SK-N-SH treated with all-trans-retinoic acid at 6 μM for 48 hours (cell line): Measurements from ENCODE around the gene RFX4.

ENCODE experiments used
- ATAC-seq: fragments of 200-7000 bp; cut with Tn5 transposase; 3 replicates; pipeline ENCODE4 v1.9.1; 2020; ENCODE audit warnings: mild to moderate bottlenecking, moderate library complexity
- ARNTL ChIP-seq: fragments of 450-650 bp; formaldehyde crosslinking; IDR thresholded peaks from 2 replicates; pipeline ENCODE4 v1.5.0; 2020; ENCODE audit warnings: low read depth, mild to moderate bottlenecking, moderate library complexity, borderline replicate concordance
- ESRRG ChIP-seq: fragments of 250-450 bp; sonication (Bioruptor Pico); IDR thresholded peaks from 2 replicates; pipeline ENCODE4 v1.6.1; 2021; ENCODE audit warnings: mild to moderate bottlenecking
- ISL1 ChIP-seq: fragments of 250-450 bp; sonication (Bioruptor Pico); IDR thresholded peaks from 2 replicates; pipeline ENCODE4 v2.1.2; 2022; ENCODE audit warnings: mild to moderate bottlenecking, moderate library complexity
- OSR1 ChIP-seq: fragments of 250-450 bp; sonication (Bioruptor Pico); IDR thresholded peaks from 2 replicates; pipeline ENCODE4 v1.8.0; 2022; ENCODE audit warnings: moderate library complexity, mild to moderate bottlenecking, inconsistent platforms
- PPARA ChIP-seq: fragments of 250-450 bp; sonication (Bioruptor Pico); IDR thresholded peaks from 2 replicates; pipeline ENCODE4 v1.5.0; 2020; ENCODE audit warnings: mild to moderate bottlenecking, borderline replicate concordance
- SNAI2 ChIP-seq: fragments of 250-450 bp; sonication (Bioruptor Pico); IDR thresholded peaks from 2 replicates; pipeline ENCODE4 v1.5.0; 2020; ENCODE audit warnings: mild to moderate bottlenecking, moderate library complexity
- TSHZ2 ChIP-seq: fragments of 250-450 bp; sonication (Bioruptor Pico); IDR thresholded peaks from 2 replicates; pipeline ENCODE4 v1.5.0; 2020; ENCODE audit warnings: mild to moderate bottlenecking, moderate library complexity
- ZC3H10 ChIP-seq: fragments of 250-450 bp; sonication (Bioruptor Pico); IDR thresholded peaks from 2 replicates; pipeline ENCODE4 v1.5.1; 2021; ENCODE audit warnings: mild to moderate bottlenecking, moderate library complexity
- ZFP30 ChIP-seq: fragments of 450-650 bp; formaldehyde crosslinking; IDR thresholded peaks from 2 replicates; pipeline ENCODE4 v1.5.0; 2022; ENCODE audit warnings: mild to moderate bottlenecking, moderate library complexity
- ZNF565 ChIP-seq: fragments of 450-650 bp; formaldehyde crosslinking; conservative IDR thresholded peaks from 2 replicates; pipeline ENCODE4 v1.5.0; 2020; ENCODE audit warnings: low read depth, mild to moderate bottlenecking, moderate library complexity
- ZNF70 ChIP-seq: fragments of 450-650 bp; formaldehyde crosslinking; IDR thresholded peaks from 2 replicates; pipeline ENCODE4 v1.5.0; 2020; ENCODE audit warnings: mild to moderate bottlenecking, moderate library complexity
- ZNF8 ChIP-seq: fragments of 450-650 bp; formaldehyde crosslinking; IDR thresholded peaks from 2 replicates; pipeline ENCODE4 v1.5.0; 2020; ENCODE audit warnings: mild to moderate bottlenecking, moderate library complexity
- TF ChIP-seq, protein P1 (sequence below): fragments of 250-450 bp; sonication (Bioruptor Pico); IDR thresholded peaks from 2 replicates; pipeline ENCODE4 v1.8.0; 2020; ENCODE audit warnings: mild to moderate bottlenecking, moderate library complexity, borderline replicate concordance
- TF ChIP-seq, protein P2 (sequence below): fragments of 250-450 bp; sonication (Bioruptor Pico); IDR thresholded peaks from 2 replicates; pipeline ENCODE4 v1.5.1; 2020; ENCODE audit warnings: low read depth, mild to moderate bottlenecking, moderate library complexity

The RFX4 gene

GRCh38 chr12:106583242-106584103, 669 bp downstream of the RFX4 start:
- TF ChIP-seq, protein P1, sequence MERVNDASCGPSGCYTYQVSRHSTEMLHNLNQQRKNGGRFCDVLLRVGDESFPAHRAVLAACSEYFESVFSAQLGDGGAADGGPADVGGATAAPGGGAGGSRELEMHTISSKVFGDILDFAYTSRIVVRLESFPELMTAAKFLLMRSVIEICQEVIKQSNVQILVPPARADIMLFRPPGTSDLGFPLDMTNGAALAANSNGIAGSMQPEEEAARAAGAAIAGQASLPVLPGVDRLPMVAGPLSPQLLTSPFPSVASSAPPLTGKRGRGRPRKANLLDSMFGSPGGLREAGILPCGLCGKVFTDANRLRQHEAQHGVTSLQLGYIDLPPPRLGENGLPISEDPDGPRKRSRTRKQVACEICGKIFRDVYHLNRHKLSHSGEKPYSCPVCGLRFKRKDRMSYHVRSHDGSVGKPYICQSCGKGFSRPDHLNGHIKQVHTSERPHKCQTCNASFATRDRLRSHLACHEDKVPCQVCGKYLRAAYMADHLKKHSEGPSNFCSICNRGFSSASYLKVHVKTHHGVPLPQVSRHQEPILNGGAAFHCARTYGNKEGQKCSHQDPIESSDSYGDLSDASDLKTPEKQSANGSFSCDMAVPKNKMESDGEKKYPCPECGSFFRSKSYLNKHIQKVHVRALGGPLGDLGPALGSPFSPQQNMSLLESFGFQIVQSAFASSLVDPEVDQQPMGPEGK (CRISPR knock-in tag) = no peak
- TF ChIP-seq ZNF8 (CRISPR knock-in tag) = no peak
- TF ChIP-seq ESRRG (CRISPR knock-in tag) = no peak
- TF ChIP-seq, protein P2, sequence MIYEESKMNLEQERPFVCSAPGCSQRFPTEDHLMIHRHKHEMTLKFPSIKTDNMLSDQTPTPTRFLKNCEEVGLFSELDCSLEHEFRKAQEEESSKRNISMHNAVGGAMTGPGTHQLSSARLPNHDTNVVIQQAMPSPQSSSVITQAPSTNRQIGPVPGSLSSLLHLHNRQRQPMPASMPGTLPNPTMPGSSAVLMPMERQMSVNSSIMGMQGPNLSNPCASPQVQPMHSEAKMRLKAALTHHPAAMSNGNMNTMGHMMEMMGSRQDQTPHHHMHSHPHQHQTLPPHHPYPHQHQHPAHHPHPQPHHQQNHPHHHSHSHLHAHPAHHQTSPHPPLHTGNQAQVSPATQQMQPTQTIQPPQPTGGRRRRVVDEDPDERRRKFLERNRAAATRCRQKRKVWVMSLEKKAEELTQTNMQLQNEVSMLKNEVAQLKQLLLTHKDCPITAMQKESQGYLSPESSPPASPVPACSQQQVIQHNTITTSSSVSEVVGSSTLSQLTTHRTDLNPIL (CRISPR knock-in tag) = no peak
- TF ChIP-seq ISL1 (CRISPR knock-in tag) = no peak
- no peak for TF ChIP-seq ARNTL (CRISPR knock-in tag)
- TF ChIP-seq PPARA (CRISPR knock-in tag) = no peak
- no peak for TF ChIP-seq ZNF70 (CRISPR knock-in tag)
- TF ChIP-seq SNAI2 (CRISPR knock-in tag) = no peak
- no peak for TF ChIP-seq ZNF565 (CRISPR knock-in tag)
- no peak for TF ChIP-seq ZC3H10 (CRISPR knock-in tag)
- no peak for TF ChIP-seq TSHZ2 (CRISPR knock-in tag)
- no peak for TF ChIP-seq OSR1 (CRISPR knock-in tag)
- ATAC-seq = peak; percentile 10; the same call in 2 of the 3 replicates

- TF ChIP-seq ZNF70 (CRISPR knock-in tag) (no peak), ZNF8 (CRISPR knock-in tag) (no peak), ZFP30 (CRISPR knock-in tag) (no peak), TSHZ2 (CRISPR knock-in tag) (no peak), SNAI2 (CRISPR knock-in tag) (no peak)
- peak; percentile 48 for ATAC-seq
Measured at GRCh38 chr12:106584104-106585064, 1.6 kb downstream of the RFX4 start.

DNA sequence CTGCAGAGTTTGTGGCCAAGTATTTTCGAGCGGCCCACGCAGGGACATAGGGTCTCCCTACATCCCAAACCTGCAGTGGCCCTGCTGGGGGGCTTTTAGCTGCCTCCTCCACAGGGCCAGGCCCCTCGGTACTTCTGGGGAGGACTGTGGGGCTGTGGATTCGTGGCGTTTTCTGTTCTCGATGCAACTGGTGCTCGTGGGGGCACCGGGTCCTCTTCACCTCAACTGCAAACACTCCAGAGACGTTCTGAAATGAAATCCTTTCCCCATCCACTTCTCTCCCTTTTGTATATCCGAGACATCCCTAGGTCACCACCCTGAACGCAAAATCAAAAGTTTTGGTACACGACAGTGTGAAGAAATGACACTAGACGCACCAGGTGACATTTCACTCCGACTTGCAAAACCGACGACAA, 2.3 kb downstream of the RFX4 start:
- no peak for ATAC-seq
- TF ChIP-seq PPARA (CRISPR knock-in tag) = no peak
